ENCODE measurements around the gene NANS.
A peak's percentile ranks its signal among the peaks of the same experiment; 100 is the strongest.

NANS gene

GRCh38 chr9:98091735-98092612 is 35.4 kb downstream of the NANS start:
- TF ChIP-seq CTCF (IDR thresholded peaks at IDR 0.05; ENCODE audit: low read depth, low read length, missing control alignments): no peak
- in situ Hi-C loops (cut with HindIII; ENCODE audit: low pct_ligation_motif_present, low sequenced_read_pairs): no loop called here
- Histone ChIP-seq H3K27ac (no peak overlapping the region), H3K4me3 (ENCODE audit: low read depth, low read length) (no peak overlapping the region), H3K27me3 (replicated peaks) (no peaks in the 10 kb centered on the region), H3K36me3 (replicated peaks) (no peaks in the 10 kb centered on the region)
- DNase-seq: peak; percentile 41

- Histone ChIP-seq H3K4me3 (ENCODE audit: low read depth, low read length) (no peak overlapping the region), H3K27ac (no peak overlapping the region), H3K36me3 (replicated peaks) (no peaks in the 10 kb centered on the region), H3K27me3 (replicated peaks) (no peaks in the 10 kb centered on the region)
- no peak for TF ChIP-seq CTCF (IDR thresholded peaks at IDR 0.05; ENCODE audit: low read depth, low read length, missing control alignments)
- DNase-seq: no peak
- in situ Hi-C loops (cut with HindIII; ENCODE audit: low pct_ligation_motif_present, low sequenced_read_pairs): no loop called here
These were observed 36.0 kb downstream of the NANS start for GRCh38 chr9:98092613-98092931.

- no peak for DNase-seq
- no peaks in the 10 kb centered on the region for H3K27me3 ChIP-seq (replicated peaks)
- in situ Hi-C loops (cut with HindIII; ENCODE audit: low pct_ligation_motif_present, low sequenced_read_pairs): no loop called here
- no peak overlapping the region for H3K4me3 ChIP-seq (ENCODE audit: low read depth, low read length)
- H3K27ac ChIP-seq: no peak overlapping the region
- no peaks in the 10 kb centered on the region for H3K36me3 ChIP-seq (replicated peaks)
- no peak for TF ChIP-seq CTCF (IDR thresholded peaks at IDR 0.05; ENCODE audit: low read depth, low read length, missing control alignments)
These were observed 37.8 kb downstream of the NANS start for GRCh38 chr9:98094316-98094715.

GRCh38 chr9:98094851-98095250 is 38.3 kb downstream of the NANS start:
- Histone ChIP-seq H3K4me3 (ENCODE audit: low read depth, low read length) (no peak overlapping the region), H3K36me3 (replicated peaks) (no peaks in the 10 kb centered on the region), H3K27ac (no peak overlapping the region), H3K27me3 (replicated peaks) (no peaks in the 10 kb centered on the region)
- DNase-seq: no peak
- in situ Hi-C loops (cut with HindIII; ENCODE audit: low pct_ligation_motif_present, low sequenced_read_pairs): no loop called here
- TF ChIP-seq CTCF (IDR thresholded peaks at IDR 0.05; ENCODE audit: low read depth, low read length, missing control alignments): no peak

GRCh38 chr9:98095401-98095800 is 38.9 kb downstream of the NANS start:
- Histone ChIP-seq H3K4me3 (ENCODE audit: low read depth, low read length) (no peak overlapping the region), H3K27me3 (replicated peaks) (no peaks in the 10 kb centered on the region), H3K36me3 (replicated peaks) (no peaks in the 10 kb centered on the region), H3K27ac (no peak overlapping the region)
- no peak for DNase-seq
- TF ChIP-seq CTCF (IDR thresholded peaks at IDR 0.05; ENCODE audit: low read depth, low read length, missing control alignments): no peak
- in situ Hi-C loops (cut with HindIII; ENCODE audit: low pct_ligation_motif_present, low sequenced_read_pairs): no loop called here

- no peak overlapping the region for H3K4me3 ChIP-seq (ENCODE audit: low read depth, low read length)
- H3K36me3 ChIP-seq (replicated peaks): no peaks in the 10 kb centered on the region
- no peaks in the 10 kb centered on the region for H3K27me3 ChIP-seq (replicated peaks)
- TF ChIP-seq CTCF (IDR thresholded peaks at IDR 0.05; ENCODE audit: low read depth, low read length, missing control alignments): no peak
- in situ Hi-C loops (cut with HindIII; ENCODE audit: low pct_ligation_motif_present, low sequenced_read_pairs): no loop called here
- no peak overlapping the region for H3K27ac ChIP-seq
- no peak for DNase-seq
These were observed 39.6 kb downstream of the NANS start for GRCh38 chr9:98096091-98096490.

Measured in brain microvascular endothelial cell (primary cell).